Measurements from ENCODE around the gene PIK3R5. TPM values are rescaled to one million over a fixed set of nuclear protein-coding genes. Genes with fewer than 3 reads are reported as not detected.

Gene PIK3R5
- total RNA-seq, 1 donor from 2014 or later: 0.30 TPM

DNA sequence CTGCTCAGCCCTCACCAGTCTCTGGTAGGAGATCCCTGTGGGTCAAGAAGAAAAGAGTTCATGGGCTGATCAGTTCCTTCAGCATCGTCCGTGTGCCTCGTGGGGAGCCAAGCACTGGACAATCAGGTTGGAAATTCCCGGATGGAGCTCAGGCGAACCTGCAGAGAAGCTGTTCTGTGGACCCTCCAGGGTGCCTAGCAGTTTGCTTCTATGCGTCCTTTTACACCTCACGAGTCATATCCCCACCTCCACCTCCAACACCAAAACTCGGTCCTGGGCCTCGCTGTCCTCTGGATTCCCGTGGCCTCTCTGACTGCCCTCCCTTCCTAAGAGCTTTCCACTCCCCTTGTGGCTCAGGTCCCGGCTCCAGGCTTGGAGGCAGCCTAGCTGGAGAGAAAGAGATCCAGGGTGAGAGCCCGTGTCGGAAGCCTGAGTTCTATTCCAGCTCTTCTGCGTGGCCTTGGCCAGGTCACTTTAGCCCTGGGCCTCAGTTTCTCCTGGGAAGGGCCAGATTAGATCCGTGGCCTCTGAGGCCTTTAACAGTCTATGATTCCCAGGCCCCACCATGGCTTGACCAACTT lies 71.8 kb downstream of the PIK3R5 start:
- no peaks in the 10 kb centered on the region for H3K9me3 ChIP-seq (ENCODE audit: insufficient read depth, low read depth, low read length)
- DNase-seq (ENCODE audit: low read depth) (no peak), FAIRE-seq (no peak)
- H3K36me3 Mint-ChIP-seq (ENCODE audit: low read depth, unreplicated experiment): no peaks in the 10 kb centered on the region
- H3K27me3 ChIP-seq (ENCODE audit: insufficient read depth, low read length): peaks cover 7% of the 10 kb centered on the region
- no peak overlapping the region for H3K9ac ChIP-seq (ENCODE audit: low read length)
- H3K36me3 ChIP-seq (ENCODE audit: insufficient read depth, low read length): no peaks in the 10 kb centered on the region
- no peaks in the 10 kb centered on the region for H4K20me1 ChIP-seq (ENCODE audit: insufficient read depth, low read length)
- peaks cover 3% of the 10 kb centered on the region for H3K4me1 ChIP-seq (ENCODE audit: insufficient read depth, low read length)
- no peak overlapping the region for H2AFZ ChIP-seq (ENCODE audit: low read depth, low read length)
- peaks cover 24% of the 10 kb centered on the region for H3K27me3 Mint-ChIP-seq (ENCODE audit: low read depth, unreplicated experiment)
- no peak overlapping the region for H3K27ac ChIP-seq (ENCODE audit: low read depth, low read length)
- H3K27ac Mint-ChIP-seq (ENCODE audit: unreplicated experiment): no peak overlapping the region
- no peak for TF ChIP-seq EZH2 (IDR thresholded peaks at IDR 0.05; ENCODE audit: insufficient read depth, low read length)
- H3K4me1 Mint-ChIP-seq (ENCODE audit: low read depth, unreplicated experiment): peaks cover 3% of the 10 kb centered on the region
- no peak overlapping the region for H3K4me3 ChIP-seq (ENCODE audit: insufficient read depth, low read depth, low read length)
- no peaks in the 10 kb centered on the region for H3K9me3 Mint-ChIP-seq (ENCODE audit: unreplicated experiment)
- H3K4me2 ChIP-seq (ENCODE audit: low read length): no peak overlapping the region
- no peak overlapping the region for H3K4me3 Mint-ChIP-seq (ENCODE audit: unreplicated experiment)
- H3K79me2 ChIP-seq (ENCODE audit: insufficient read depth, low read length): no peaks in the 10 kb centered on the region

DNA sequence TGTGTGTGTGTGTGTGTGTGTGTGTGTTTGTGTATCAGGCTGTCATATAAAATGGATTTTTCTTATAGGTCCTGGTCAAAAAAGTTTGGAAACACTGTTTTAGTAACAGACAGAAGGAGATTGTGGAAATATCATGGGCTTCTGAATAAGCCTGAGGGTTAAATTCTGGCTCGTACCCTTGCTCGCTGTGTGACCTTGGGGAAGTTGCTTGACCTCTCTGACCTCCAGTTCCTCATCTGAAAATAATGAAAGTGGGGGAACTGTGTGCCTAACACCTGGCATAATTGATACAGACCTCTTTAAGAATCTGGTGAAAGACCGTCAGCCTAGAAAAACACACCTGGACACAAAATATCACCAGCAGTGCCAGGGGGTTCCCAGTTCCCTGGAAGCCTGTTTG lies 72.4 kb downstream of the PIK3R5 start:
- no peak overlapping the region for H3K4me2 ChIP-seq (ENCODE audit: low read length)
- no peaks in the 10 kb centered on the region for H3K79me2 ChIP-seq (ENCODE audit: insufficient read depth, low read length)
- no peak overlapping the region for H2AFZ ChIP-seq (ENCODE audit: low read depth, low read length)
- no peaks in the 10 kb centered on the region for H4K20me1 ChIP-seq (ENCODE audit: insufficient read depth, low read length)
- Mint-ChIP-seq H3K4me1 (ENCODE audit: low read depth, unreplicated experiment) (peaks cover 3% of the 10 kb centered on the region), H3K4me3 (ENCODE audit: unreplicated experiment) (no peak overlapping the region), H3K27ac (ENCODE audit: unreplicated experiment) (no peak overlapping the region), H3K9me3 (ENCODE audit: unreplicated experiment) (no peaks in the 10 kb centered on the region), H3K36me3 (ENCODE audit: low read depth, unreplicated experiment) (no peaks in the 10 kb centered on the region), H3K27me3 (ENCODE audit: low read depth, unreplicated experiment) (peaks cover 19% of the 10 kb centered on the region)
- no peak overlapping the region for H3K9ac ChIP-seq (ENCODE audit: low read length)
- H3K4me1 ChIP-seq (ENCODE audit: insufficient read depth, low read length): peaks cover 3% of the 10 kb centered on the region
- no peaks in the 10 kb centered on the region for H3K36me3 ChIP-seq (ENCODE audit: insufficient read depth, low read length)
- H3K27me3 ChIP-seq (ENCODE audit: insufficient read depth, low read length): peaks cover 6% of the 10 kb centered on the region
- no peak overlapping the region for H3K4me3 ChIP-seq (ENCODE audit: insufficient read depth, low read depth, low read length)
- DNase-seq (ENCODE audit: low read depth): no peak
- no peaks in the 10 kb centered on the region for H3K9me3 ChIP-seq (ENCODE audit: insufficient read depth, low read depth, low read length)
- TF ChIP-seq, protein P1, sequence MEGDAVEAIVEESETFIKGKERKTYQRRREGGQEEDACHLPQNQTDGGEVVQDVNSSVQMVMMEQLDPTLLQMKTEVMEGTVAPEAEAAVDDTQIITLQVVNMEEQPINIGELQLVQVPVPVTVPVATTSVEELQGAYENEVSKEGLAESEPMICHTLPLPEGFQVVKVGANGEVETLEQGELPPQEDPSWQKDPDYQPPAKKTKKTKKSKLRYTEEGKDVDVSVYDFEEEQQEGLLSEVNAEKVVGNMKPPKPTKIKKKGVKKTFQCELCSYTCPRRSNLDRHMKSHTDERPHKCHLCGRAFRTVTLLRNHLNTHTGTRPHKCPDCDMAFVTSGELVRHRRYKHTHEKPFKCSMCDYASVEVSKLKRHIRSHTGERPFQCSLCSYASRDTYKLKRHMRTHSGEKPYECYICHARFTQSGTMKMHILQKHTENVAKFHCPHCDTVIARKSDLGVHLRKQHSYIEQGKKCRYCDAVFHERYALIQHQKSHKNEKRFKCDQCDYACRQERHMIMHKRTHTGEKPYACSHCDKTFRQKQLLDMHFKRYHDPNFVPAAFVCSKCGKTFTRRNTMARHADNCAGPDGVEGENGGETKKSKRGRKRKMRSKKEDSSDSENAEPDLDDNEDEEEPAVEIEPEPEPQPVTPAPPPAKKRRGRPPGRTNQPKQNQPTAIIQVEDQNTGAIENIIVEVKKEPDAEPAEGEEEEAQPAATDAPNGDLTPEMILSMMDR (IDR thresholded peaks at IDR 0.05; ENCODE audit: insufficient read depth, low read depth, low read length): no peak
- no peak for TF ChIP-seq EZH2 (IDR thresholded peaks at IDR 0.05; ENCODE audit: insufficient read depth, low read length)
- FAIRE-seq: no peak
- H3K27ac ChIP-seq (ENCODE audit: low read depth, low read length): no peak overlapping the region

DNA sequence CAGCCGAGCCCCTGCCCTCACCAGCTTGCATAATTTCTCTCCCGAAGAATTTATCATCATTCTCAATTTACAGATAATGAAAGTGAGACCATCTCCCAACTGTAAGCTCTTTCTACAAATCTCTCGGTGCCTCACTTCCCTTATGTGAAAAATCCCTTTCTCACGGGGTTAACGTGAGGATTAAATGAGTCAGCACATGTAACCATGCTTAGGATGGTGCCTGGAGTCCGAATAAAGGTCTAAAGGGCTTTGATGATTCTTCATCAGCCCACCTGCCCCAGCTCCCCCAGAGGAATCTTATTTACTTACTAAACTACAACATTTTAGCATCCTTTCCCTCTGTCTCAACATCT lies 73.2 kb downstream of the PIK3R5 start:
- TF ChIP-seq EZH2 (IDR thresholded peaks at IDR 0.05; ENCODE audit: insufficient read depth, low read length): no peak
- TF ChIP-seq, protein P1 (IDR thresholded peaks at IDR 0.05; ENCODE audit: insufficient read depth, low read depth, low read length): no peak
- no peaks in the 10 kb centered on the region for H3K9me3 ChIP-seq (ENCODE audit: insufficient read depth, low read depth, low read length)
- H3K4me2 ChIP-seq (ENCODE audit: low read length): no peak overlapping the region
- peaks cover 3% of the 10 kb centered on the region for H3K4me1 Mint-ChIP-seq (ENCODE audit: low read depth, unreplicated experiment)
- no peaks in the 10 kb centered on the region for H3K9me3 Mint-ChIP-seq (ENCODE audit: unreplicated experiment)
- no peaks in the 10 kb centered on the region for H4K20me1 ChIP-seq (ENCODE audit: insufficient read depth, low read length)
- no peak overlapping the region for H2AFZ ChIP-seq (ENCODE audit: low read depth, low read length)
- FAIRE-seq: no peak
- H3K27me3 Mint-ChIP-seq (ENCODE audit: low read depth, unreplicated experiment): peaks cover 13% of the 10 kb centered on the region
- H3K4me3 ChIP-seq (ENCODE audit: insufficient read depth, low read depth, low read length): no peak overlapping the region
- DNase-seq (ENCODE audit: low read depth): no peak
- no peak overlapping the region for H3K4me3 Mint-ChIP-seq (ENCODE audit: unreplicated experiment)
- H3K27ac ChIP-seq (ENCODE audit: low read depth, low read length): no peak overlapping the region
- no peak overlapping the region for H3K9ac ChIP-seq (ENCODE audit: low read length)
- peaks cover 2% of the 10 kb centered on the region for H3K27me3 ChIP-seq (ENCODE audit: insufficient read depth, low read length)
- no peaks in the 10 kb centered on the region for H3K36me3 ChIP-seq (ENCODE audit: insufficient read depth, low read length)
- H3K4me1 ChIP-seq (ENCODE audit: insufficient read depth, low read length): peaks cover 3% of the 10 kb centered on the region
- H3K36me3 Mint-ChIP-seq (ENCODE audit: low read depth, unreplicated experiment): no peaks in the 10 kb centered on the region
- no peaks in the 10 kb centered on the region for H3K79me2 ChIP-seq (ENCODE audit: insufficient read depth, low read length)
- no peak overlapping the region for H3K27ac Mint-ChIP-seq (ENCODE audit: unreplicated experiment)

Data from astrocyte (in vitro differentiated cells and primary cell).